Activated CD4-positive, alpha-beta T cell treated with anti-CD3 and anti-CD28 coated beads for 48 hours (primary cell): ENCODE measurements around the gene DRD2.

Experiments
- DNase-seq: peaks from one replicate; pipeline ENCODE4 v3.0.0-alpha.2; 2020

DRD2 gene

DNA sequence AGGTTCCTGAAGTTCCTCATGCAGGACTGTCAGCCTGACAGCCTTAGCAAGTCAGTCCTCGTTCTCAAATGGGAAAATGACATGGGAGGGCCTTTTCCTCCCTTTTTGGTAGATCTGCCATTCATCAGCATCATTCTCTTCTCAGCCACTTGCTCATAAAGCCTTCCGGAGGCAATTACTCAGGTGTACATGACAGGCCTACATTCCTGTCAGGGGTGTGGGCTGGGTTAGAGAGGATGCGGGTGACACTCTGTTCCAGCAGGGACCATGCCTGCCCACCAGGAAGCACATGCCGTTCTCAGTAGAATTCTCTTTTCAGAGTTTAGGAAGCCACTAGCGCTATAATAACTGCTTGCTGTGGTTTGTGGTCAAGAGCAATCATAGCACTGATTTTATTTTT, 111.8 kb downstream of the DRD2 start:
- DNase-seq = no peak
